IMR-90 (cell line): ENCODE measurements around the gene FHDC1. TPM values are rescaled to one million over a fixed set of nuclear protein-coding genes. Genes with fewer than 3 reads are reported as not detected.

ENCODE experiments used
- ATAC-seq: fragments of 200-7000 bp; cut with Tn5 transposase; 2 replicates; pipeline ENCODE4 v1.9.1; 2020; ENCODE audit warnings: low read depth, mild to moderate bottlenecking, moderate library complexity
- BruUV-seq: library from RNA; stranded (reverse); fragments of 400-500 nt; replicated peaks from 2 replicates; lab custom pipeline; 2021; lab: Mats Ljungman, UMichigan
- CTCF ChIA-PET: fragments of 300-600 bp; formaldehyde crosslinking; extraction: SDS; loops from one replicate; lab custom pipeline; 2021; ENCODE audit warnings: antibody characterized with exemption; lab: Yijun Ruan, JAX
- POLR2A ChIA-PET: fragments of 300-600 bp; sonication (Branson Sonifier 250); formaldehyde crosslinking; loops from one replicate; lab custom pipeline; 2022; ENCODE audit warnings: antibody characterized with exemption; ENCODE audit not compliant: unreplicated experiment; lab: Charles Lee
- DNase-seq: peaks from one replicate; pipeline ENCODE4 v3.0.0; 2013
- H2AFZ ChIP-seq: replicated peaks from 2 replicates; pipeline ENCODE3; 2013; ENCODE audit warnings: low read length, mild to moderate bottlenecking; ENCODE audit not compliant: poor library complexity
- H2AK5ac ChIP-seq: 2 replicates; pipeline ENCODE4 v1.6.1; 2013; ENCODE audit warnings: low read depth, low read length, inconsistent platforms
- H2AK9ac ChIP-seq: replicated peaks from 2 replicates; pipeline ENCODE3; 2013; ENCODE audit warnings: mild to moderate bottlenecking, low read depth, low read length, moderate library complexity; ENCODE audit not compliant: poor library complexity
- H2BK120ac ChIP-seq: 2 replicates; pipeline ENCODE4 v1.6.1; 2013; ENCODE audit warnings: low read depth, low read length, inconsistent platforms
- H2BK15ac ChIP-seq: 3 replicates; pipeline ENCODE4 v1.6.1; 2013; ENCODE audit warnings: low read depth, low read length, inconsistent platforms
- H2BK20ac ChIP-seq: 2 replicates; pipeline ENCODE4 v1.6.1; 2013; ENCODE audit warnings: low read depth, mild to moderate bottlenecking, inconsistent platforms, low read length, moderate library complexity
- H2BK5ac ChIP-seq: 2 replicates; pipeline ENCODE4 v1.6.1; 2013; ENCODE audit warnings: mild to moderate bottlenecking, low read depth, low read length, inconsistent platforms; ENCODE audit not compliant: poor library complexity, severe bottlenecking
- H3K14ac ChIP-seq: replicated peaks from 2 replicates; pipeline ENCODE4 v1.6.1; 2013; ENCODE audit warnings: low read depth, low read length, inconsistent platforms
- H3K18ac ChIP-seq: 2 replicates; pipeline ENCODE4 v1.6.1; 2013; ENCODE audit warnings: low read depth, low read length, control low read depth
- H3K23ac ChIP-seq: 2 replicates; pipeline ENCODE4 v1.6.1; 2013; ENCODE audit warnings: low read depth, low read length, inconsistent platforms
- H3K27ac ChIP-seq: 2 replicates; pipeline ENCODE4 v1.5.1; 2013; ENCODE audit warnings: mild to moderate bottlenecking, control low read depth, low read length; ENCODE audit not compliant: insufficient read depth
- H3K27me3 ChIP-seq: 2 replicates; pipeline ENCODE4 v1.6.1; 2013; ENCODE audit warnings: low read length; ENCODE audit not compliant: control insufficient read depth, insufficient read depth
- H3K36me3 ChIP-seq: 2 replicates; pipeline ENCODE4 v1.6.1; 2013; ENCODE audit warnings: low read length, mixed read lengths; ENCODE audit not compliant: control insufficient read depth, insufficient read depth
- H3K4ac ChIP-seq: 2 replicates; pipeline ENCODE4 v1.6.1; 2013; ENCODE audit warnings: low read depth, low read length, inconsistent platforms
- H3K4me1 ChIP-seq: 2 replicates; pipeline ENCODE4 v1.6.1; 2013; ENCODE audit warnings: low read length, mixed read lengths; ENCODE audit not compliant: control insufficient read depth, insufficient read depth
- H3K4me2 ChIP-seq: 2 replicates; pipeline ENCODE4 v1.6.1; 2013; ENCODE audit warnings: low read depth, mild to moderate bottlenecking, control low read depth, low read length, moderate library complexity
- H3K4me3 ChIP-seq: 2 replicates; pipeline ENCODE4 v1.5.1; 2013; ENCODE audit warnings: low read depth, mild to moderate bottlenecking, control low read depth, low read length, moderate library complexity; ENCODE audit not compliant: insufficient read depth
- H3K56ac ChIP-seq: 2 replicates; pipeline ENCODE4 v1.6.1; 2013; ENCODE audit warnings: low read length, inconsistent platforms; ENCODE audit not compliant: insufficient read depth; ENCODE audit errors: extremely low read depth
- H3K79me1 ChIP-seq, 2 experiments: 2 replicates each; pipeline ENCODE4 v1.6.1; 2013; ENCODE audit warnings: low read length in 2 of 2, inconsistent platforms in 1 of 2, low read depth in 1 of 2
- H3K9ac ChIP-seq: 2 replicates; pipeline ENCODE4 v1.6.1; 2013; ENCODE audit warnings: low read depth, low read length, control low read depth
- H3K9me1 ChIP-seq: 2 replicates; pipeline ENCODE4 v1.6.1; 2013; ENCODE audit warnings: low read length, inconsistent platforms; ENCODE audit not compliant: insufficient read depth
- H3K9me3 ChIP-seq: 2 replicates; pipeline ENCODE4 v1.6.1; 2013; ENCODE audit warnings: low read length; ENCODE audit not compliant: control insufficient read depth, insufficient read depth
- H4K20me1 ChIP-seq: 2 replicates; pipeline ENCODE4 v1.6.1; 2013; ENCODE audit warnings: low read length, inconsistent platforms; ENCODE audit not compliant: insufficient read depth
- H4K5ac ChIP-seq: 2 replicates; pipeline ENCODE4 v1.6.1; 2013; ENCODE audit warnings: mild to moderate bottlenecking, low read depth, low read length, control low read depth
- H4K8ac ChIP-seq, 2 experiments: 2 replicates each; pipeline ENCODE4 v1.6.1; 2013; ENCODE audit warnings: low read depth in 2 of 2, low read length in 2 of 2, control low read depth in 1 of 2, inconsistent platforms in 1 of 2
- H4K91ac ChIP-seq: 2 replicates; pipeline ENCODE4 v1.6.1; 2013; ENCODE audit warnings: low read depth, low read length, inconsistent platforms; ENCODE audit not compliant: insufficient read depth
- CHD1 ChIP-seq: IDR thresholded peaks from 2 replicates; pipeline ENCODE4 v1.6.1; 2012; ENCODE audit warnings: low read depth, low read length, improper control_type of control experiment
- CTCF ChIP-seq: conservative IDR thresholded peaks from 2 replicates; pipeline ENCODE4 v1.5.1; 2012; ENCODE audit warnings: mild to moderate bottlenecking, low read depth, low read length, improper control_type of control experiment
- FOS ChIP-seq: fragments of 150-350 bp; IDR thresholded peaks from 2 replicates; pipeline ENCODE4 v1.6.1; 2016; ENCODE audit warnings: low read depth, low read length
- MAFK ChIP-seq: IDR thresholded peaks from 2 replicates; pipeline ENCODE4 v1.6.1; 2012; ENCODE audit warnings: low read depth, low read length, improper control_type of control experiment
- MAZ ChIP-seq: IDR thresholded peaks from 2 replicates; pipeline ENCODE4 v1.6.1; 2012; ENCODE audit warnings: low read depth, mild to moderate bottlenecking, low read length, improper control_type of control experiment, moderate library complexity, borderline replicate concordance
- NFE2L2 ChIP-seq: fragments of 150-350 bp; IDR thresholded peaks from 2 replicates; pipeline ENCODE4 v1.6.1; 2016; ENCODE audit warnings: low read depth, mild to moderate bottlenecking, low read length
- POLR2A ChIP-seq: IDR thresholded peaks from 2 replicates; pipeline ENCODE4 v1.6.1; 2012; ENCODE audit warnings: mild to moderate bottlenecking, low read depth, low read length
- RAD21 ChIP-seq: IDR thresholded peaks from 2 replicates; pipeline ENCODE4 v1.6.1; 2012; ENCODE audit warnings: low read length, improper control_type of control experiment
- RCOR1 ChIP-seq: IDR thresholded peaks from 2 replicates; pipeline ENCODE4 v1.6.1; 2012; ENCODE audit warnings: mild to moderate bottlenecking, low read length, improper control_type of control experiment; ENCODE audit not compliant: insufficient replicate concordance
- RFX5 ChIP-seq: IDR thresholded peaks from 2 replicates; pipeline ENCODE4 v1.8.0; 2012; ENCODE audit warnings: low read depth, mild to moderate bottlenecking, low read length, moderate library complexity
- SMC3 ChIP-seq: fragments of 150-350 bp; IDR thresholded peaks from 2 replicates; pipeline ENCODE4 v1.6.1; 2016; ENCODE audit warnings: low read depth, mild to moderate bottlenecking, antibody characterized with exemption, low read length, moderate library complexity
- WGBS, 2 experiments: methylation state at CpG; one replicate each; pipeline versions ENCODE4 v1.1.5 to v1.1.7; 2013; ENCODE audit warnings: missing lambda C conversion rate in 2 of 2; ENCODE audit not compliant: insufficient read length in 1 of 2; ENCODE audit errors: extremely low coverage in 2 of 2; 5-methylcytosine and 5-hydroxymethylcytosine counted together
- dilution Hi-C: fragments of 300-500 bp; cut with HindIII; formaldehyde crosslinking; loops from one replicate; pipeline ENCODE4 v1.14.3; 2018; ENCODE audit warnings: low sequenced_read_pairs; ENCODE audit not compliant: unreplicated experiment
- in situ Hi-C: fragments of 300-500 bp; cut with MboI; formaldehyde crosslinking; loops from 3 replicates; pipeline ENCODE4 v1.14.3; 2019; ENCODE audit warnings: low sequenced_read_pairs, inconsistent platforms, mixed read lengths
- intact Hi-C: fragments of 100-400 bp; cut with micrococcal nuclease; formaldehyde crosslinking; loops from 2 replicates; pipeline ENCODE4 v1.10.0; 2022
- polyA plus RNA-seq, 3 experiments: library from polyadenylated mRNA; depleted of rRNA; stranded (reverse); fragments of >200 nt; gene quantifications; 2 replicates each; pipeline ENCODE4 v1.2.3, GENCODE V29; 2012; ENCODE audit warnings: low replicate concordance in 1 of 3
- total RNA-seq: library from RNA; depleted of rRNA; stranded (reverse); fragments of >200 nt; gene quantifications from 2 replicates; pipeline ENCODE4 v1.2.3, GENCODE V29; 2012

Gene FHDC1
- total and polyA plus RNA-seq, 2 of the 4 experiments (the other 2 are of a cell fraction): under 0.01 to 0.09 TPM

- WGBS, 2 experiments: 67% methylated on average over 1 of the region's 4 CpGs; no CpG with 5 or more reads in 1 of the 2 experiments
- Histone ChIP-seq H3K79me1 (no peaks in the 10 kb centered on the region), H3K9me3 (no peaks in the 10 kb centered on the region), H3K9me1 (no peaks in the 10 kb centered on the region), H3K18ac (no peak overlapping the region), H4K20me1 (no peaks in the 10 kb centered on the region), H2BK15ac (no peak overlapping the region), H2BK20ac (no peak overlapping the region), H2AK5ac (no peak overlapping the region), H3K9ac (no peak overlapping the region), H3K23ac (no peak overlapping the region), H3K4me3 (no peak overlapping the region), H2BK120ac (no peak overlapping the region), H4K5ac (no peak overlapping the region), H4K8ac (no peak overlapping the region), H3K4ac (no peak overlapping the region), H2BK5ac (no peak overlapping the region), H3K27ac (no peak overlapping the region), H3K4me2 (no peak overlapping the region), H3K27me3 (peaks cover 4% of the 10 kb centered on the region), H2AFZ (no peak overlapping the region), H4K91ac (no peak overlapping the region), H3K4me1 (no peaks in the 10 kb centered on the region), H2AK9ac (no peak overlapping the region), H3K56ac (no peak overlapping the region), H3K14ac (no peak overlapping the region), H3K36me3 (no peaks in the 10 kb centered on the region)
- ChIA-PET CTCF (interaction anchor here (0.6 kb wide), 1 partner anchor 89 kb away, joined by 4 read pairs; no protein-coding TSS in a partner anchor), POLR2A (interaction anchor here (0.6 kb wide), 1 partner anchor 86 kb away, joined by 3 read pairs; no protein-coding TSS in a partner anchor)
- BruUV-seq: no TSS peak
- TF ChIP-seq CHD1 (no peak), CTCF (no peak), MAZ (no peak), RFX5 (no peak), MAFK (no peak), RAD21 (no peak), POLR2A (no peak), FOS (no peak), SMC3 (no peak), NFE2L2 (no peak), RCOR1 (no peak)
- dilution Hi-C loops: no loop called here
- DNase-seq: no peak
- in situ Hi-C loops: no loop called here
- intact Hi-C loops: no loop called here
- no peak for ATAC-seq
Observed at GRCh38 chr4:152926959-152927358, 9.2 kb upstream of the FHDC1 start.
